IPS DF 6.9 (cell line): ENCODE data around the gene ADAMTS7.
"Not testable (repeated sequence)": the region's sequence is repeated elsewhere in the genome, so short reads cannot be mapped to it uniquely, and the experiment has no call there.

Experiments
- DNase-seq: peaks from one replicate; pipeline ENCODE4 v3.0.0-alpha.2; 2013; ENCODE audit warnings: low read depth, low spot score
- H3K27ac ChIP-seq: one replicate; pipeline ENCODE4 v1.5.1; 2013; ENCODE audit warnings: low read length, control low read depth
- H3K27me3 ChIP-seq: 2 replicates; pipeline ENCODE4 v1.6.1; 2013; ENCODE audit warnings: mild to moderate bottlenecking, low read length; ENCODE audit not compliant: control insufficient read depth, insufficient read depth
- H3K36me3 ChIP-seq: 2 replicates; pipeline ENCODE4 v1.6.1; 2013; ENCODE audit warnings: low read length; ENCODE audit not compliant: control insufficient read depth, insufficient read depth
- H3K4me1 ChIP-seq: 2 replicates; pipeline ENCODE4 v1.6.1; 2013; ENCODE audit warnings: low read length; ENCODE audit not compliant: control insufficient read depth, insufficient read depth
- H3K4me3 ChIP-seq: 2 replicates; pipeline ENCODE4 v1.5.1; 2013; ENCODE audit warnings: mild to moderate bottlenecking, low read length
- H3K9me3 ChIP-seq: 2 replicates; pipeline ENCODE4 v1.6.1; 2013; ENCODE audit warnings: low read length, inconsistent platforms; ENCODE audit not compliant: control insufficient read depth, insufficient read depth
- WGBS: extraction: QIAGEN DNeasy Blood & Tissue Kit; methylation state at CpG from one replicate; pipeline ENCODE4 v1.1.7; 2013; ENCODE audit warnings: mixed read lengths, missing lambda C conversion rate; ENCODE audit not compliant: insufficient read length, insufficient coverage; 5-methylcytosine and 5-hydroxymethylcytosine counted together

Gene ADAMTS7

GRCh38 chr15:78766041-78766440 lies 45.2 kb downstream of the ADAMTS7 start:
- Histone ChIP-seq H3K27me3 (no peaks in the 10 kb centered on the region), H3K4me1 (peaks cover 3% of the 10 kb centered on the region), H3K9me3 (no peaks in the 10 kb centered on the region), H3K36me3 (no peaks in the 10 kb centered on the region), H3K4me3 (no peak overlapping the region), H3K27ac (no peak overlapping the region)
- DNase-seq: no peak
- WGBS: no CpG with 5 or more reads among the region's 6 CpGs

GRCh38 chr15:78765154-78765860 lies 46.0 kb downstream of the ADAMTS7 start:
- not testable (repeated sequence) for H3K36me3 ChIP-seq, H3K27ac ChIP-seq, H3K9me3 ChIP-seq, DNase-seq, H3K4me1 ChIP-seq, H3K27me3 ChIP-seq, H3K4me3 ChIP-seq
- WGBS: no CpG with 5 or more reads among the region's 18 CpGs

- not testable (repeated sequence) for H3K9me3 ChIP-seq, H3K4me1 ChIP-seq, H3K27ac ChIP-seq, H3K27me3 ChIP-seq, DNase-seq, H3K4me3 ChIP-seq, H3K36me3 ChIP-seq
- no CpG with 5 or more reads among the region's 28 CpGs for WGBS
These were observed 46.7 kb downstream of the ADAMTS7 start for GRCh38 chr15:78764340-78765153.

GRCh38 chr15:78763796-78764241 lies 47.4 kb downstream of the ADAMTS7 start:
- Histone ChIP-seq H3K27ac (no peak overlapping the region), H3K9me3 (no peaks in the 10 kb centered on the region), H3K4me3 (no peak overlapping the region), H3K27me3 (no peaks in the 10 kb centered on the region), H3K4me1 (peaks cover 3% of the 10 kb centered on the region), H3K36me3 (no peaks in the 10 kb centered on the region)
- WGBS: no CpG with 5 or more reads among the region's 26 CpGs
- DNase-seq: no peak

GRCh38 chr15:78762985-78763795 lies 48.1 kb downstream of the ADAMTS7 start:
- Histone ChIP-seq H3K27me3 (no peaks in the 10 kb centered on the region), H3K4me3 (no peak overlapping the region), H3K4me1 (peaks cover 3% of the 10 kb centered on the region), H3K27ac (no peak overlapping the region), H3K9me3 (no peaks in the 10 kb centered on the region), H3K36me3 (no peaks in the 10 kb centered on the region)
- no peak for DNase-seq
- no CpG with 5 or more reads among the region's 29 CpGs for WGBS

GRCh38 chr15:78762386-78762961 lies 48.8 kb downstream of the ADAMTS7 start:
- H3K36me3 ChIP-seq, H3K27me3 ChIP-seq, H3K27ac ChIP-seq, DNase-seq, H3K4me3 ChIP-seq, H3K4me1 ChIP-seq, H3K9me3 ChIP-seq: not testable (repeated sequence)
- WGBS: no CpG with 5 or more reads among the region's 25 CpGs

- H3K36me3 ChIP-seq: no peaks in the 10 kb centered on the region
- WGBS: no CpG with 5 or more reads among the region's 3 CpGs
- no peaks in the 10 kb centered on the region for H3K4me1 ChIP-seq
- DNase-seq: no peak
- no peaks in the 10 kb centered on the region for H3K9me3 ChIP-seq
- H3K27ac ChIP-seq: no peak overlapping the region
- no peaks in the 10 kb centered on the region for H3K27me3 ChIP-seq
- no peak overlapping the region for H3K4me3 ChIP-seq
These were observed 49.3 kb downstream of the ADAMTS7 start for GRCh38 chr15:78761891-78762385.

GRCh38 chr15:78761475-78761874 lies 49.8 kb downstream of the ADAMTS7 start:
- H3K36me3 ChIP-seq, H3K27ac ChIP-seq, H3K27me3 ChIP-seq, H3K4me3 ChIP-seq, DNase-seq, H3K9me3 ChIP-seq, H3K4me1 ChIP-seq: not testable (repeated sequence)
- WGBS: no CpG with 5 or more reads among the region's 9 CpGs

- no peak for DNase-seq
These were observed 50.2 kb downstream of the ADAMTS7 start for GRCh38 chr15:78761020-78761419.

More at GRCh38 chr15:78761020-78761419, 50.2 kb downstream of the ADAMTS7 start:
- no peaks in the 10 kb centered on the region for H3K36me3 ChIP-seq
- H3K27ac ChIP-seq: no peak overlapping the region
- H3K9me3 ChIP-seq: no peaks in the 10 kb centered on the region
- H3K4me3 ChIP-seq: no peak overlapping the region
- WGBS: no CpG with 5 or more reads among the region's 8 CpGs
- H3K27me3 ChIP-seq: no peaks in the 10 kb centered on the region
- no peaks in the 10 kb centered on the region for H3K4me1 ChIP-seq
